ENCODE results near the gene CDYL.

- TF ChIP-seq CTCF (conservative IDR thresholded peaks at IDR 0.05; ENCODE audit: low read depth, low read length) (no peak), SMC3 (IDR thresholded peaks at IDR 0.05; ENCODE audit: low read depth, low read length) (no peak), MAZ (IDR thresholded peaks at IDR 0.05; ENCODE audit: borderline replicate concordance, low read depth, low read length) (no peak), POLR2A (IDR thresholded peaks at IDR 0.05; ENCODE audit: low read depth, low read length) (no peak), CHD1 (IDR thresholded peaks at IDR 0.05; ENCODE audit: low read depth, low read length) (no peak), ELK1 (IDR thresholded peaks at IDR 0.05; ENCODE audit: borderline replicate concordance, low read depth, low read length) (no peak), RCOR1 (IDR thresholded peaks at IDR 0.05; ENCODE audit: insufficient replicate concordance, low read length) (no peak), FOS (IDR thresholded peaks at IDR 0.05; ENCODE audit: low read depth, low read length) (no peak), CEBPB (IDR thresholded peaks at IDR 0.05; ENCODE audit: low read depth, low read length) (no peak), USF2 (IDR thresholded peaks at IDR 0.05; ENCODE audit: low read depth, low read length) (no peak), BHLHE40 (IDR thresholded peaks at IDR 0.05; ENCODE audit: low read depth, low read length) (no peak), RFX5 (IDR thresholded peaks at IDR 0.05; ENCODE audit: low read depth, low read length) (no peak), MAFK (IDR thresholded peaks at IDR 0.05; ENCODE audit: low read depth, low read length) (no peak), RAD21 (IDR thresholded peaks at IDR 0.05; ENCODE audit: low read length) (no peak)
These were observed 96.6 kb downstream of the CDYL start for GRCh38 chr6:4872841-4873240.

All from IMR-90 (cell line).